Smooth muscle cell (in vitro differentiated cells): ENCODE results near the gene CSTB. TPM values are rescaled to one million over a fixed set of nuclear protein-coding genes. Genes with fewer than 3 reads are reported as not detected.

Source experiments
- DNase-seq: peaks from one replicate; lab custom pipeline; 2025; ENCODE audit not compliant: unreplicated experiment; lab: John Stamatoyannopoulos, UW
- H2AFZ ChIP-seq: fragments of 200-600 bp; sonication (generic); 2 replicates; pipeline ENCODE4 v1.6.0; 2016; ENCODE audit warnings: antibody characterized with exemption, low read depth, mild to moderate bottlenecking
- H3F3A ChIP-seq: fragments of 200-600 bp; sonication (generic); 2 replicates; pipeline ENCODE4 v1.6.0; 2017; ENCODE audit warnings: antibody characterized with exemption, low read depth
- H3K27ac ChIP-seq: fragments of 200-600 bp; sonication (generic); 2 replicates; pipeline ENCODE4 v1.5.1; 2016; ENCODE audit warnings: low read depth, mild to moderate bottlenecking
- H3K27me3 ChIP-seq: fragments of 200-600 bp; sonication (generic); 2 replicates; pipeline ENCODE4 v1.6.1; 2016; ENCODE audit warnings: low read depth, mild to moderate bottlenecking
- H3K36me3 ChIP-seq: fragments of 200-600 bp; sonication (generic); 2 replicates; pipeline ENCODE4 v1.5.1; 2016; ENCODE audit warnings: low read depth
- H3K4me1 ChIP-seq: fragments of 200-600 bp; sonication (generic); 2 replicates; pipeline ENCODE4 v1.5.1; 2016; ENCODE audit warnings: low read depth
- H3K4me2 ChIP-seq: fragments of 200-600 bp; sonication (generic); 2 replicates; pipeline ENCODE4 v1.6.0; 2016; ENCODE audit warnings: mild to moderate bottlenecking
- H3K4me3 ChIP-seq: fragments of 200-600 bp; sonication (generic); 2 replicates; pipeline ENCODE4 v1.5.1; 2016; ENCODE audit warnings: mild to moderate bottlenecking
- H3K79me2 ChIP-seq: fragments of 200-600 bp; sonication (generic); 2 replicates; pipeline ENCODE4 v1.6.0; 2016; ENCODE audit warnings: low read depth, mild to moderate bottlenecking
- H3K9ac ChIP-seq: fragments of 200-600 bp; sonication (generic); 2 replicates; pipeline ENCODE4 v1.6.0; 2016; ENCODE audit warnings: low read depth
- H3K9me3 ChIP-seq: fragments of 200-600 bp; sonication (generic); replicated peaks from 2 replicates; pipeline ENCODE4 v1.5.1; 2016; ENCODE audit warnings: low read depth
- H4K20me1 ChIP-seq: fragments of 200-600 bp; sonication (generic); 2 replicates; pipeline ENCODE4 v1.6.0; 2016; ENCODE audit warnings: low read depth
- CTCF ChIP-seq: fragments of 200-600 bp; sonication (generic); IDR thresholded peaks from 2 replicates; pipeline ENCODE4 v1.5.1; 2017; ENCODE audit warnings: borderline replicate concordance, mild to moderate bottlenecking, antibody characterized with exemption; ENCODE audit not compliant: insufficient read depth, poor library complexity, severe bottlenecking
- WGBS: methylation state at CpG from one replicate; pipeline ENCODE4 v1.1.7; 2016; ENCODE audit warnings: low lambda C conversion rate; 5-methylcytosine and 5-hydroxymethylcytosine counted together
- polyA plus RNA-seq: library from polyadenylated mRNA; unstranded; fragments of >200 nt; fragmentation: Nextera tagmentation; extraction: Ambion mirVana; gene quantifications from 2 replicates; pipeline ENCODE4 v1.2.1, GENCODE V29; 2016
- total RNA-seq: library from RNA; depleted of rRNA; stranded (reverse); fragments of >200 nt; gene quantifications from 2 replicates; pipeline ENCODE4 v1.2.3, GENCODE V29; 2014

CSTB gene
- total and polyA plus RNA-seq, 2 experiments from 2014 or later: 29.9 to 74.0 TPM

GRCh38 chr21:43778469-43779335 lies 2.6 kb upstream of the CSTB start:
- 61% methylated on average over 20 of the region's 20 CpGs for WGBS
- H3K36me3 ChIP-seq: no peaks in the 10 kb centered on the region
- peaks cover 17% of the 10 kb centered on the region for H4K20me1 ChIP-seq
- no peak overlapping the region for H3K27ac ChIP-seq
- no peaks in the 10 kb centered on the region for H3K9me3 ChIP-seq
- H3K4me3 ChIP-seq: no peak overlapping the region
- H3K9ac ChIP-seq: no peak overlapping the region
- H3K4me1 ChIP-seq: peaks cover 6% of the 10 kb centered on the region
- no peak for TF ChIP-seq CTCF
- no peaks in the 10 kb centered on the region for H3K27me3 ChIP-seq
- no peak overlapping the region for H2AFZ ChIP-seq
- H3F3A ChIP-seq: peaks cover under 1% of the 10 kb centered on the region
- no peak for DNase-seq
- peaks cover 15% of the 10 kb centered on the region for H3K79me2 ChIP-seq
- no peak overlapping the region for H3K4me2 ChIP-seq

DNA sequence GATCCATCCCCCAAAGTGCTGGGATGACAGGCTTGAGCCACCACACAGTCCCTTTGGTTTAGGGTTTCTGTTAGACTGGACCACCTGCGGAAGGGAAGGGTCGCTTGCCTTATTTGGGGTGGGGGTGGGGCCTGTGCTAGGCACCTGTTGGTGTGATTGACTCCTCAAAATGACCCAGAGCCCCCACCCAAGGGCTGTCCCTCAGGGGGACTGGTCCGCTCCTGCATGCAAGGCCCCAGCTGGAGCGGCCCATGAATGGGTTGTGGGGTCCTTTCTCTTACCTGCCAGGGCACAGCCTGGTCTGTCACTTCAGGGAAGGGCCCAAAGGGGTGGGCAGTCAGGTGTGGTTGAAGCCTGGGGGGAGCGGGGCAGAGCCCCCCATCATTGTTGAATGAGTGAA lies 1.8 kb upstream of the CSTB start:
- H3K27me3 ChIP-seq: no peaks in the 10 kb centered on the region
- H3K9ac ChIP-seq: no peak overlapping the region
- H3F3A ChIP-seq: peaks cover 5% of the 10 kb centered on the region
- H3K27ac ChIP-seq: no peak overlapping the region
- H3K79me2 ChIP-seq: peaks cover 15% of the 10 kb centered on the region
- no peaks in the 10 kb centered on the region for H3K9me3 ChIP-seq
- TF ChIP-seq CTCF: no peak
- no peak overlapping the region for H3K4me3 ChIP-seq
- no peak for DNase-seq
- peaks cover 17% of the 10 kb centered on the region for H4K20me1 ChIP-seq
- H2AFZ ChIP-seq: no peak overlapping the region
- H3K36me3 ChIP-seq: no peaks in the 10 kb centered on the region
- peaks cover 6% of the 10 kb centered on the region for H3K4me1 ChIP-seq
- WGBS: 92% methylated on average over 5 of the region's 5 CpGs
- no peak overlapping the region for H3K4me2 ChIP-seq

- H4K20me1 ChIP-seq: peaks cover 17% of the 10 kb centered on the region
- H3K4me2 ChIP-seq: peak overlapping the region; percentile 97
- no peak overlapping the region for H2AFZ ChIP-seq
- peak overlapping the region; percentile 70 for H3K9ac ChIP-seq
- peaks cover 15% of the 10 kb centered on the region for H3K79me2 ChIP-seq
- H3K4me3 ChIP-seq: peak overlapping the region; percentile 93
- H3K9me3 ChIP-seq: no peaks in the 10 kb centered on the region
- WGBS: 84% methylated on average over 12 of the region's 12 CpGs
- H3K27me3 ChIP-seq: no peaks in the 10 kb centered on the region
- no peak for TF ChIP-seq CTCF
- H3K36me3 ChIP-seq: no peaks in the 10 kb centered on the region
- H3F3A ChIP-seq: peaks cover 5% of the 10 kb centered on the region
- no peak overlapping the region for H3K27ac ChIP-seq
- H3K4me1 ChIP-seq: peaks cover 6% of the 10 kb centered on the region
- DNase-seq: no peak
Measured at GRCh38 chr21:43775190-43775589, 918 bp downstream of the CSTB start.
